Osteoblast (primary cell): ENCODE measurements around the gene TINAGL1. TPM values are rescaled to one million over a fixed set of nuclear protein-coding genes. Genes with fewer than 3 reads are reported as not detected.

ENCODE experiments used
- DNase-seq: peaks from one replicate; pipeline ENCODE4 v3.0.0; 2011; ENCODE audit warnings: low spot score, mixed read lengths; ENCODE audit not compliant: insufficient read length; ENCODE audit errors: missing footprints
- H2AFZ ChIP-seq: 2 replicates; pipeline ENCODE4 v1.6.0; 2011; ENCODE audit warnings: mild to moderate bottlenecking, low read length
- H3K27ac ChIP-seq: 2 replicates; pipeline ENCODE4 v1.5.1; 2011; ENCODE audit warnings: mild to moderate bottlenecking, low read depth, low read length, moderate library complexity
- H3K27me3 ChIP-seq: 2 replicates; pipeline ENCODE4 v1.6.0; 2012; ENCODE audit warnings: mild to moderate bottlenecking, control low read depth, inconsistent platforms, low read length, moderate library complexity; ENCODE audit not compliant: insufficient read depth
- H3K36me3 ChIP-seq: 2 replicates; pipeline ENCODE4 v1.5.1; 2011; ENCODE audit warnings: mild to moderate bottlenecking, low read length, control low read depth, moderate library complexity; ENCODE audit not compliant: insufficient read depth
- H3K4me1 ChIP-seq: 2 replicates; pipeline ENCODE4 v1.5.1; 2011; ENCODE audit warnings: mild to moderate bottlenecking, low read length, control low read depth, moderate library complexity; ENCODE audit not compliant: insufficient read depth
- H3K4me2 ChIP-seq: 2 replicates; pipeline ENCODE4 v1.6.0; 2011; ENCODE audit warnings: mild to moderate bottlenecking, low read length; ENCODE audit not compliant: insufficient read depth
- H3K4me3 ChIP-seq: fragments of 200-600 bp; sonication (generic); 3 replicates; pipeline ENCODE4 v1.5.1; 2012; ENCODE audit warnings: mild to moderate bottlenecking, low read length, inconsistent platforms; ENCODE audit not compliant: insufficient read depth
- H3K79me2 ChIP-seq: 2 replicates; pipeline ENCODE4 v1.6.0; 2012; ENCODE audit warnings: mild to moderate bottlenecking, low read length, control low read depth, inconsistent platforms; ENCODE audit not compliant: insufficient read depth
- H3K9me3 ChIP-seq: 2 replicates; pipeline ENCODE4 v1.5.1; 2011; ENCODE audit warnings: low read depth, low read length, control low read depth
- H4K20me1 ChIP-seq: 2 replicates; pipeline ENCODE4 v1.6.0; 2012; ENCODE audit warnings: mild to moderate bottlenecking, low read length, control low read depth; ENCODE audit not compliant: insufficient read depth
- CTCF ChIP-seq: IDR thresholded peaks from 2 replicates; pipeline ENCODE4 v1.5.1; 2011; ENCODE audit warnings: mild to moderate bottlenecking, low read depth, low read length, moderate library complexity; ENCODE audit errors: extremely low read depth
- total RNA-seq: library from RNA; depleted of rRNA; stranded (reverse); fragments of >200 nt; gene quantifications from 2 replicates; pipeline ENCODE4 v1.2.3, GENCODE V29; 2012

Gene TINAGL1
- total RNA-seq, 1 donor = 50.3 TPM

DNA sequence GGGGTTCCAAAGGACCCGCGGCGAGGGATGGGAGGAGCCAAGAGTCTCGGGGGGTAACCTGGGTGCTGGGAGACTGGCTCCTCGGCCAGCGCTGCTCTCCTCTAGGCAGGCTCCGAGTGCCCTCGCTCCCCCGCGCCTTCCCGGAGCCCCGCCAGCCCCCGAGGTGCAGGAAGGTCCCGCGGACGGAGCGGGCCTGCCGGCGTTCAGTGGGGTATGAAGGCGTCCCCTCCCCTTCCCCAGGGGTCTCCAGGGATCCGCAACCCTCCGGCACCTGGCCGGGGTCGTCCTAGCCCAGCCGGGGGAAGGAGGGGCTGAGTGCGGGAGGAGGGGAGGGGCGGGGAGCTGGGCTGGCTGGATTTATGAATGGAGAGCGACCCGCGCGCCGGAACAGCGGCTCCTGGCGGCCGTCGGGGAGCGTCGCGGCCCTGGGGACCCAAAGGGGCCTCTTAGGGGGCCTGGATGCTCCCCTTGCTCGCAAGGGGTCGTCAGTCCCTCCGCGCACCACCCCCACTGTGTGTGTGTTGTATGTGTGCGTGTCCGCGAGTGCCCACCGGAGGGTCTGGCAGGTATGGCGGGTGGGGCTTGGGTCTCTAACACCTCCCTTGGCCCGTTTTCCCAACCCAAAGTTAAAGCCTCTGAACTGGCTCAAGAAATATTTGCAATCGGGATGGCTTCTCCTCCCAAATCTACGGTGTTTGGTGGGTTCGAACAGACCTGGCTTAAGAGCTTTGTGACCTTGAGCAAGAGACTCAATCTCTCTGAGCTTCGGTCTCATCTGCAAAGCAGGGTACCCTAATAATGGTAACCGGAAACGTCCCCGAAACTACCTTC lies 41.8 kb downstream of the TINAGL1 start:
- peak; percentile 97 for DNase-seq
- Histone ChIP-seq H3K4me2 (peak overlapping the region; percentile 85), H3K4me1 (no peaks in the 10 kb centered on the region), H2AFZ (peak overlapping the region; percentile 62), H3K27ac (no peak overlapping the region), H3K79me2 (no peaks in the 10 kb centered on the region), H4K20me1 (no peaks in the 10 kb centered on the region), H3K36me3 (no peaks in the 10 kb centered on the region), H3K9me3 (no peaks in the 10 kb centered on the region), H3K27me3 (no peaks in the 10 kb centered on the region), H3K4me3 (peak overlapping the region; percentile 76)
- peak; percentile 63 for TF ChIP-seq CTCF

DNA sequence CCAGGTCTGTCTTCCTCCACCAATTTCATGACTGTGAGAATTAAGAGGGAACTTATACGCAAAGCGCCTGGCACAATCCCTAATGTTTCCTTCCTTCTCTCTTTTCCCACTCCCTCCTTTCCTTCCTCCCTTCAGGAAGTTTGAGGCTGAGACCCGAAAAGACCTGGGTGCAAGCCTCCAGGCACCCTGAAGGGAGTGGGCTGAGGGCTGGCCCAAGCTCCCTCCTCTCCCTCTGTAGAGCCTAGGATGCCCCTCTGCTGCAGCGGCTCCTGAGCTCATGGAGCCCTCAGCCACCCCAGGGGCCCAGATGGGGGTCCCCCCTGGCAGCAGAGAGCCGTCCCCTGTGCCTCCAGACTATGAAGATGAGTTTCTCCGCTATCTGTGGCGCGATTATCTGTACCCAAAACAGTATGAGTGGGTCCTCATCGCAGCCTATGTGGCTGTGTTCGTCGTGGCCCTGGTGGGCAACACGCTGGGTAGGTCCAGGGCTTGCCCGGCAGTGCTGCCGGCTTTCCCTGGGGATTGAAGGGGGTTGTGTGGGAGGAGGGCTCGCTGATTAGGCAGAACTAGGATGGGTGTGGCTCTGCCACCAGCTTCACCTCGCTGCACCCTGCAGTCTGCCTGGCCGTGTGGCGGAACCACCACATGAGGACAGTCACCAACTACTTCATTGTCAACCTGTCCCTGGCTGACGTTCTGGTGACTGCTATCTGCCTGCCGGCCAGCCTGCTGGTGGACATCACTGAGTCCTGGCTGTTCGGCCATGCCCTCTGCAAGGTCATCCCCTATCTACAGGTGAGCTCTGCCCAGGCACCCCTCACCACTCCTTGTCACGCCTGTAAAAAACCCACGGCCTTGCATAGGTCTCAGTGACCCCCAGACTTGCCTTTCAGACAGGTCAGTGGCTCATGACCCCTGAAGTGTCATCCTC lies 42.9 kb downstream of the TINAGL1 start:
- no peak for TF ChIP-seq CTCF
- H3K4me3 ChIP-seq = no peak overlapping the region
- H3K27ac ChIP-seq = no peak overlapping the region
- H4K20me1 ChIP-seq = no peaks in the 10 kb centered on the region
- H3K79me2 ChIP-seq = no peaks in the 10 kb centered on the region
- no peak for DNase-seq
- H3K4me2 ChIP-seq = no peak overlapping the region
- no peaks in the 10 kb centered on the region for H3K27me3 ChIP-seq
- no peak overlapping the region for H2AFZ ChIP-seq
- no peaks in the 10 kb centered on the region for H3K9me3 ChIP-seq
- no peaks in the 10 kb centered on the region for H3K4me1 ChIP-seq
- no peaks in the 10 kb centered on the region for H3K36me3 ChIP-seq

GRCh38 chr1:31620631-31621497 lies 44.5 kb downstream of the TINAGL1 start:
- Histone ChIP-seq H3K27me3 (no peaks in the 10 kb centered on the region), H3K36me3 (no peaks in the 10 kb centered on the region), H3K4me3 (no peak overlapping the region), H3K79me2 (no peaks in the 10 kb centered on the region), H3K9me3 (no peaks in the 10 kb centered on the region), H3K4me2 (no peak overlapping the region), H3K4me1 (peaks cover 7% of the 10 kb centered on the region), H2AFZ (no peak overlapping the region), H4K20me1 (no peaks in the 10 kb centered on the region), H3K27ac (no peak overlapping the region)
- DNase-seq = no peak
- TF ChIP-seq CTCF = no peak
